CD4-positive, alpha-beta T cell treated with Interferon gamma for 1 hour (primary cell): Measurements from ENCODE around the gene GEMIN8.

Source experiments
- DNase-seq: peaks from one replicate; pipeline ENCODE4 v3.0.0-alpha.2; 2020

The GEMIN8 gene

DNA sequence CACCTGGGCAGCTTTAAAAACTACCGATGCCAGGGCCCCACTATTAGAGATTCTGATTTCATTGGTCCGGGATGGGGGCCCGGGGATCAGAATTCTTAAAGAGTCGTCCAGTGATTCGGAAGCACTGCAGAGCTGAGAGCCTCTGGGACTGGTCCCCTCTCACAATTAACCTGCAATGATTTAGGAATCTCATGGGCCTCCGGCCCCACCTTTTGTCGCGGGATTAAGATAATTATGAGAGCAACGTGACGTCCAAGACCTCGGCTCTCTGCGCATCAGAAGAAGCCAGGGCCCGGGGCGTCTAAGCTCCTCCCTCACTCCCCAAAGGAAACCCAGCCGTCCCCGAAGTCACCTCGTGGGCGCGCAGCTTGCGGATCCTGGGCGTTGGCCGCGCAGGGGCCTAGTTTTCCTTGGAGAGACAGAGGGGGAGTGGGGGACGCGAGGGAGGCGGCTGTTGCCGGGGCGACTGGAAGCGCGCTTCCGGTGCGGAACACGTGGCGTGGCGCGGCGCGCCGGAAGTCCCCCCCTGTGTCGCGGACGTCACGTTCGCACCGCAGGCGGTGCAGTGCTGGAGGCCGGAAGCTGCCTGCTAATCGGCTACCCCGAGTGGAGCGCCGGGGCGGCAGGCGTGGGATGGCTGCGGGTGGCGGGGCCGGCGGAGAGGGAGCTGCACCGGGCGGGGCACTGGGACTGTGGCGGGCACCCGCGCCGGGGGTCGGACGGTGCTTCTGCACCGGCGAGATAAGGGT is at the start of gene GEMIN8:
Gene GEMIN8 (minus strand): TSS at position 468 of the 749 bp plus-strand sequence. CDS start 8,414 bp downstream, outside the sequence.
- DNase-seq, result peak; percentile 91

GRCh38 chrX:14076639-14077038 is 46.9 kb upstream of the GEMIN8 start:
- DNase-seq, result no peak

DNA sequence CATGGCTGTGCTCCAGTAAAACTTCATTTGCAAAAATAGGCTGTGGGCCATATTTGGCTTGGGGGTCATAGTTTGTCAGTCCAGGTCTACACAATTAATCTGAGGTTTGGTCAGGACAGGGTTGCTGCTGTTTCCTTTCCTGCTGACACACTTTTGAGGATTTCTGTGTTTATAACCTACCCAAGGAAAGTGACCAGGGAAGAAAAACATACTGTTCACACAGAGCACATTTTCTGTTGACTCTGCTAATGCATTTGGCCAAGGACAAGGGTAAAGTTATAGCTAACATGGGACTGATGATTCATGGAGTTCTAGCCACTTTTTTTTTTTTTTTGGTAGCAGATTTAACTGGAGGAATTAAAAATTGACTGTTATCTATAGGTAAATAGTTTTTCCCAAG is 43.9 kb upstream of the GEMIN8 start:
- DNase-seq, result no peak

GRCh38 chrX:14073071-14073470 is 43.4 kb upstream of the GEMIN8 start:
- DNase-seq, result no peak

DNA sequence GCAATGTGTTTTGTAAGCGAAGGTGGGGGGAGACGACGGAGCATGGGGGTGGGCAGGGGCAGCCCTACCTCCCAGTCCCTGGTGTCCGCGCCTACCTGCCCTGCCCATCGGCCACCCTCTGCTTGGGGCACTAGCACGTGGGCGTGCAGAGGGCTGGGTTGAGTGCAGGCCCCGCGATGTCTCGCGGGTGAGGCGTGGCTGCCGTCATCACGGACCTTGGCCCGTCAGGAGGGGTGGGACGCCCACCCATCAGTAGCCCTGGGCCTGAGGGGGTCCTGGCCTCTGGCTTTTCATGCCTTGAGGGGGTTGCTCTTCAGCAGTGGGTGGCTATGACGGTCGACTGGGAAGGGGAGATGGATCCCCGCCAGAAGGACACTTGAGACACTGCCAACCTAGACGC is 36.1 kb upstream of the GEMIN8 start:
- no peak for DNase-seq

- no peak for DNase-seq
Measured at GRCh38 chrX:14064626-14065432, 35.1 kb upstream of the GEMIN8 start.

DNA sequence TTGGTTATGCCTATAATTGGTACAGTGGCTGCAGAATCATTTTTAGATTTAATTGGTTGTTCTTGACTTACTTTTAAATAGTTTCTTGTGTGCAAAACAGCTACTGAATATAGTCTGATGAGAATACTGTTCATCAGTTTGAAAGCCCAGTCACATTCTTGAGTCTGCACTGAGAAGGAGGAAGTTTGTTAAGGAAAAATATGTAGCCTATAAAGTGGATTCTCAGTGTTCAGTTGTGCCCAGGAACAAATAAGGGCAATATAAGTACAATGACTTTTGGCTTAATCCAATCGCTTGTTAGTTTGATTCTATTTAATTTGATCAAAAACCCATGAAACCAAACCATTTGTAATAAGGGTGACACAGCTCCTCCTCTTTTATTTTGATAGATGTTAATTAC is 32.8 kb upstream of the GEMIN8 start:
- DNase-seq, result no peak

GRCh38 chrX:14056206-14056605 is 26.5 kb upstream of the GEMIN8 start:
- DNase-seq, result no peak

GRCh38 chrX:14051416-14051815 is 21.7 kb upstream of the GEMIN8 start:
- DNase-seq, result no peak

DNA sequence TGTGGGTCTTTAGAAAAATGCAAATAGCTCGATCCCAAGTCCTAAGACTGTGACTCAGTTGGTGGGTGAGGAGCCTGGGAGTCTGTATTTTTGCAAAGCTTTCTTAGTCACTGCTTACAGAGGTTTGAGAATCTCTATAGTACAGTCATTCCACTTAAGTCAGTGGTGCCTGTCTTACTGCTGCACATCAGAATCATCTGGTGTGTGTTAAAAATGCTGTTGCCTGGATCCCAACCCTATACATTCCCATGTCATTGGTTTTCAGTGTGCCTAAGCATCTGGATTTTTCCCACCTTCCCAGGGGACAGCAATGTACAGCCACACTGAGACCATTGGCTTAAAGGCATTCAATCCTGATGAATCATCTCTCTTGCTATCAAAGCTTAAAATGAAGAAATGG is 21.0 kb upstream of the GEMIN8 start:
- no peak for DNase-seq

- DNase-seq, result no peak
Measured at GRCh38 chrX:14043209-14043608, 13.5 kb upstream of the GEMIN8 start.

- peak; percentile 37 for DNase-seq
Measured at GRCh38 chrX:14039344-14039743, 9.7 kb upstream of the GEMIN8 start.

DNA sequence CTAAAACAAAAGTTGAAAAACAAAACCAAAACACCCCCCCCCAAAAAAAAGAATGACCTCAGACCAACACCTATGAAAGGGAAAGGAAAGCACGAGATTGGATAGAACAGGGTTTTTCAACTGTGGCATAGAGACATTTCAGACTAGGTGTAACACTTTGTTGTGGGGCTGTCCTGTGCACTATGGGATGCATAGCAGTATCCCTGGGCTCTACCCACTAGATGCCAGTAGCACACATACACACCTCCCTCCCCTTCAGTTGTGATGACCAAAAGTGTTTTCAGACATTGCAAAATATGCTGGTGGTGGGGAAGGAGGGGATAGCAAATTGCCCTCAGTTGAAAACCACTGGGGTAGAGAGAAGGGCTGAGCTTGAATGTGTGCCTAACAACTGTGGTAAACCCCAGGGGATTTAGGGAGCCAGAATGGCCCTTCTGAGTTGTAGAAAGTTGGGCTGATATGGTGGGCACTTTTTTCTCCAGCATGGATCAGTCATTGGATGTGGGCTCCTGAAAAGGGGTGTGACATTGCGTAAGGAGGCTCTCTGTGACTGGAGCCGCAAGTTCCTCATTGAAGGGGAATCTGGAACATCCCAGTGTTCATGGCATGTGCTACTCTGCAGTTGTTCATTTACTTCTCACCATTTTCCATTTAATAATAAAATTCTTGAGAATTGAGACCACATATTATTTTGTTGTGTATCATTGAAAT is 8.8 kb upstream of the GEMIN8 start:
- no peak for DNase-seq

- peak; percentile 36 for DNase-seq
Measured at GRCh38 chrX:14032406-14032805, 2.7 kb upstream of the GEMIN8 start.

DNA sequence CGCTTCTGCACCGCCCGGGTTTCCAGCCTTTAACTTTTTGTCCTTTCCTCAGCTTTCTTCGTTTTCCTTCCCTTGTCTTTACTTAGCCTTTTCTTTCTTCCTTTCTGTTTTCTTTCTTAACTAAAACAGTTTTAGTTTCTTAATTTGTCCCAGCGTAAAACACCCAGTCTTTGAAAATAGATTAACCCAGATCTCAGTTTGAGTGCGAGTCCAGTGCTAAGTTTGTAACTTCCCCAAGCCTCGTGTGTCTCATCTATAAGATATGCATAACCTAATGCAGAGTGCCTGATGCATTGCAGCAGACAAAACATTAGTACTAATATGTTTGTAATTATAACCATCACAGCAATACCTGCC is 460 bp upstream of the GEMIN8 start:
- no peak for DNase-seq

- DNase-seq, result no peak
Measured at GRCh38 chrX:14029039-14029424, 660 bp downstream of the GEMIN8 start.

DNA sequence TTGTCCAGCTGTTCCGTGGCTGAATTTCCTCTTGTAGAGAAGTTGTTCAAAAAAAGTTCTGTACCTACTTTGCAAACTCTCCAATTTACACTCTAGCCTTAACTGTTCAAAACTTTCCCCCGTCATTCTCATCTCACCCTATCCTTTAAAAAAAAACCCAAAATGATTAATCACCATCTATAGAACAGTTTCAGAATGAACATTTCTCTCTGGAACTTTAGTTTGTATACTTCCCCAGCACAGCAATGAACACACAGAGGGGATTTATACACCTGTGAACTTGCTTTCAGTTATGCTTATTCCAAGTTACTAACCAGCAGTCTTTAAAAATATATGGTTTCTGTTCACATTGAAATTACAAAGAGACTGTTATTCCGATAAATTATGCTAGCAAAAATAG is 1.2 kb downstream of the GEMIN8 start:
- no peak for DNase-seq

GRCh38 chrX:14027511-14028019 is 2.1 kb downstream of the GEMIN8 start:
- DNase-seq, result no peak

GRCh38 chrX:14027036-14027435 is 2.7 kb downstream of the GEMIN8 start:
- no peak for DNase-seq

DNA sequence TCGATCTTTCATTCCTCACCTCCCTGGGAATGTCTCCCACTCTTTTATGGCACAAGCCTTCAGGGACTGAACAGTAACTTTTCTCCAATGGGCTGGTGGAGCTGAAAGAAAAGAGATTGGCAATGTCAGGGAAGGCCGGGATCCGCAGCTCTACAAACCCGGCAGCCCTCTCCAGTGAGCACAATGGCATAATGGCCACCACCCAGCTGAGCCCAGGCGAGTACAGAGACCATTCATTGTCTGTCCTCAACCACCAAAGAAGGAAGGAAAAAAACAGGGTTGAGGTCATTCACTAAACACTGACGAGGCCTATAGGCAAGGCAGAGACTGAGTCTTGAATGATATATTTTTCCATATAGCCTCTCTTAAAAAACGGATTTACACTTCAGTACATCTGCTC is 3.6 kb downstream of the GEMIN8 start:
- DNase-seq, result no peak

DNA sequence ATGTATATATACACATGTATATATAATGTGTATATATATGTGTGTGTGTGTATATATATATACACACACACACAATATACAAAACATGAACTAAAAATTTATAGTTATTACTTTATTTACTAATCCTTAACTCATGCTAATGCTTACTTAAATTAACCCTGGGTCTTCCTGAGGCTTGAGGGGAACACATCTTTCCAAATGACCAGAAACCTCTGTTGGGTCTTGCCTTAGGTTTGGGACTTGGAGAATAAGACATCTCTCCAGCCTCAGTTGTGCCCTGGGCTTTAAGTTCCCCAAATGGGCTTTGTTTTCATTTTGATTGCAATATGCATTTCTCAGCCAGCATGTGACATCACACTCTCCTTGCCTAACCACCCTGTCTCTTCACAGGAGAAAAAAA is 7.7 kb downstream of the GEMIN8 start:
- DNase-seq, result no peak

DNA sequence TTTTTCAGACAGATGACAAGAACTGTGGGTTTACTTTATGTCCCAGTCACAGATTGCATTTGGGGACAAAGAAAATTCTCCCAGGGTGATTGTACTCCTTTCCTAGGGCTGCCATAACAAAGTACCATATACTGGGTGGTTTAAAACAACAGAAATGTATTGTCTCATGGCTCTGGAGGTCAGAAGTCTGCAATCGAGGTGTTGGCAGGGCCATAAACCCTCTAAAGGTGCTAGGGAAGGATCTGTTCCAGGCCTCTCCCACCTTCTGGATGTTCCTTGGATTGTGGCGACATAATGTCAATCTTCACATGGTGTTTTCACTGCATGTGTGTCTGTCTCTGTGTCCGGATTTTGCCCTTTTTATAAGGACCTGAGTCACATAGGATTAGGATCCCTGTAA is 12.3 kb downstream of the GEMIN8 start:
- no peak for DNase-seq

GRCh38 chrX:14015941-14016340 is 13.8 kb downstream of the GEMIN8 start:
- DNase-seq, result no peak

DNA sequence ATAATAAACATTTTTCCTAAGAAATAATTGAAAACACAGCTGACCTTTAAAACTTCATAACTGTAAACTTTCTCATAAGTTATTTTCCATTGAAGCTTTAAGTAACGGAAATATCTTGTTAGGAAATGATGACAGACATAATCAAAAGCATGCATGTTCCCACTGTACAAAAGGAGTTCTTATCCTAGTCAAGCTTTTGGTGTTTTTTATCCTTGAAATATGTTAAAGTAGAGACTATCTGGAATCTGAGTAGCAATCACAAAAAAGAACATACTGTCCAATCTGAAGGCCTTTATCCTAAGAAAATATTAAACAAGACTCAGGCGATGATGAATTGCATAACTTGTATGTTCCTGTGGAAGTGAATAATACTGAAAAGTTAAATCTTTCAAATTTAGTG is 14.4 kb downstream of the GEMIN8 start:
- DNase-seq, result no peak
